K562 (cell line): ENCODE measurements around the gene SPIB. TPM values are rescaled to one million over a fixed set of nuclear protein-coding genes. Genes with fewer than 3 reads are reported as not detected.
"Not testable (repeated sequence)": the region's sequence is repeated elsewhere in the genome, so short reads cannot be mapped to it uniquely, and the experiment has no call there.

Source experiments
- ATAC-seq: fragments of 200-7000 bp; cut with Tn5 transposase; 3 replicates; pipeline ENCODE4 v1.9.1; 2020; ENCODE audit warnings: moderate library complexity
- BruUV-seq: library from RNA; stranded (reverse); fragments of 400-500 nt; replicated peaks from 2 replicates; lab custom pipeline; 2021; lab: Mats Ljungman, UMichigan
- CTCF ChIA-PET: fragments of 300-600 bp; formaldehyde crosslinking; extraction: SDS; loops from one replicate; lab custom pipeline; 2021; ENCODE audit warnings: low intra/inter-chr PET ratio; lab: Yijun Ruan, JAX
- POLR2A ChIA-PET: fragments of 300-600, 350-650 bp; sonication (Branson Sonifier 250); formaldehyde crosslinking; extraction: SDS; loops from one replicate; lab custom pipeline; 2021; ENCODE audit warnings: antibody characterized with exemption, inconsistent platforms; lab: Yijun Ruan, JAX
- DNase-seq, 4 experiments: peaks; one replicate each; pipeline versions ENCODE4 v3.0.0 to v3.0.0-alpha.2; 2011 to 2018; ENCODE audit warnings: low spot score in 3 of 4, mixed read lengths in 3 of 4; ENCODE audit errors: extremely low read depth in 1 of 4
- FAIRE-seq: peaks from 2 replicates; lab custom pipeline; 2011; peaks lifted over from hg19 to GRCh38; lab: Jason Lieb, UNC
- H2AFZ ChIP-seq: 2 replicates; pipeline ENCODE4 v1.6.0; 2011; ENCODE audit warnings: low read depth, low read length, control low read depth, inconsistent platforms
- H3K27ac ChIP-seq: fragments of 200-600 bp; 3 replicates; pipeline ENCODE4 v1.8.0; 2011; ENCODE audit warnings: low read depth, mild to moderate bottlenecking, control low read depth, inconsistent platforms, low read length, moderate library complexity, mixed read lengths; ENCODE audit errors: extremely low read depth
- H3K27me3 ChIP-seq, 2 experiments: fragments of 300-600 bp in 1 of 2; 2 replicates in 1 of 2; 3 replicates in 1 of 2; pipeline versions ENCODE4 v1.6.0 to v1.8.0; 2011; ENCODE audit warnings: inconsistent platforms in 2 of 2, low read length in 2 of 2, mild to moderate bottlenecking in 1 of 2, mixed read lengths in 1 of 2, moderate library complexity in 1 of 2; ENCODE audit not compliant: control insufficient read depth in 2 of 2, insufficient read depth in 2 of 2
- H3K36me3 ChIP-seq: fragments of 300-600 bp; 3 replicates; pipeline ENCODE4 v1.8.0; 2011; ENCODE audit warnings: mild to moderate bottlenecking, low read length, inconsistent platforms; ENCODE audit not compliant: control insufficient read depth, insufficient read depth
- H3K4me1 ChIP-seq, 2 experiments: fragments of 200-600 bp in 1 of 2; replicated peaks in 1 of 2; 2 replicates in 1 of 2; 3 replicates in 1 of 2; pipeline versions ENCODE4 v1.5.1 to v1.8.0; 2011; ENCODE audit warnings: inconsistent platforms in 2 of 2, low read length in 2 of 2, mild to moderate bottlenecking in 1 of 2, mixed read lengths in 1 of 2, moderate library complexity in 1 of 2; ENCODE audit not compliant: control insufficient read depth in 2 of 2, insufficient read depth in 2 of 2
- H3K4me2 ChIP-seq: 2 replicates; pipeline ENCODE4 v1.6.1; 2011; ENCODE audit warnings: low read length, control low read depth, inconsistent platforms, mixed read lengths; ENCODE audit not compliant: insufficient read depth
- H3K4me3 ChIP-seq: fragments of 200-600 bp; sonication (generic), shearing (Covaris generic); 2 replicates; pipeline ENCODE4 v1.5.1; 2016; ENCODE audit warnings: control low read depth, inconsistent platforms
- H3K79me2 ChIP-seq: fragments of 200-600 bp; 3 replicates; pipeline ENCODE4 v1.8.0; 2011; ENCODE audit warnings: low read length, inconsistent platforms; ENCODE audit not compliant: control insufficient read depth, insufficient read depth
- H3K9ac ChIP-seq, 2 experiments: 2 replicates each; pipeline versions ENCODE4 v1.6.0 to v1.6.1; 2011; ENCODE audit warnings: low read depth in 2 of 2, low read length in 2 of 2, control low read depth in 1 of 2, inconsistent platforms in 1 of 2, mild to moderate bottlenecking in 1 of 2, mixed read lengths in 1 of 2; ENCODE audit not compliant: insufficient read depth in 1 of 2
- H3K9me1 ChIP-seq: one replicate; pipeline ENCODE4 v1.6.0; 2011; ENCODE audit warnings: inconsistent platforms, mild to moderate bottlenecking, low read length, moderate library complexity; ENCODE audit not compliant: control insufficient read depth, insufficient read depth
- H3K9me3 ChIP-seq: replicated peaks from 2 replicates; pipeline ENCODE4 v1.5.1; 2011; ENCODE audit warnings: low read depth, low read length, inconsistent platforms; ENCODE audit not compliant: control insufficient read depth, insufficient read depth
- H4K20me1 ChIP-seq: replicated peaks from 2 replicates; pipeline ENCODE4 v1.6.1; 2011; ENCODE audit warnings: low read length, inconsistent platforms, mixed read lengths; ENCODE audit not compliant: control insufficient read depth, insufficient read depth
- ADNP ChIP-seq: fragments of 200-800 bp; sonication (Bioruptor generic); IDR thresholded peaks from 2 replicates; pipeline ENCODE4 v1.6.1; 2016; ENCODE audit warnings: missing genetic modification characterization, missing compliant biosample characterization
- BCOR ChIP-seq: fragments of 450-650 bp; IDR thresholded peaks from 2 replicates; pipeline ENCODE4 v1.6.1; 2016
- BRF1 ChIP-seq: IDR thresholded peaks from 3 replicates; pipeline ENCODE4 v1.6.1; 2011; ENCODE audit warnings: borderline replicate concordance, mild to moderate bottlenecking; ENCODE audit not compliant: insufficient read length; ENCODE audit errors: extremely low read depth
- CEBPG ChIP-seq, 3 experiments: fragments of 200-800 bp in 1 of 3; sonication (Bioruptor generic) in 1 of 3; sonication (generic) in 1 of 3; formaldehyde crosslinking in 1 of 3; IDR thresholded peaks in 2 of 3; conservative IDR thresholded peaks in 1 of 3; 2 replicates each; pipeline versions ENCODE4 v1.6.1 to v1.8.0; 2016 to 2022; ENCODE audit warnings: missing compliant biosample characterization in 2 of 3, missing genetic modification characterization in 2 of 3, mild to moderate bottlenecking in 1 of 3, missing genetic modification reagents in 1 of 3
- ETS2 ChIP-seq: IDR thresholded peaks from 2 replicates; pipeline ENCODE4 v1.6.1; 2016; ENCODE audit warnings: borderline replicate concordance, missing genetic modification characterization, mild to moderate bottlenecking, moderate library complexity, missing compliant biosample characterization; ENCODE audit not compliant: poor library complexity, severe bottlenecking
- HDAC8 ChIP-seq: fragments of 450-650 bp; IDR thresholded peaks from 2 replicates; pipeline ENCODE4 v1.6.1; 2016; ENCODE audit warnings: mild to moderate bottlenecking, missing genetic modification characterization, moderate library complexity, missing compliant biosample characterization
- HMBOX1 ChIP-seq: sonication (generic); IDR thresholded peaks from 2 replicates; pipeline ENCODE4 v1.6.1; 2016
- RBM25 ChIP-seq: fragments of 200-400 bp; formaldehyde crosslinking; IDR thresholded peaks from 2 replicates; pipeline ENCODE4 v1.6.1; 2018; ENCODE audit warnings: low read length, low read depth, moderate library complexity; ENCODE audit not compliant: severe bottlenecking
- WHSC1 ChIP-seq: IDR thresholded peaks from one replicate; pipeline ENCODE4 v1.6.1; 2012; ENCODE audit warnings: low read length, control low read depth, inconsistent platforms
- ZBTB33 ChIP-seq: sonication (generic); formaldehyde crosslinking; IDR thresholded peaks from 2 replicates; pipeline ENCODE4 v1.8.1; 2023; ENCODE audit warnings: mild to moderate bottlenecking, missing genetic modification reagents
- ZNF316 ChIP-seq: fragments of 450-650 bp; IDR thresholded peaks from 2 replicates; pipeline ENCODE4 v1.6.1; 2016
- ZNF778 ChIP-seq: fragments of 450-650 bp; formaldehyde crosslinking; IDR thresholded peaks from 2 replicates; pipeline ENCODE4 v1.4.0; 2020; ENCODE audit warnings: mild to moderate bottlenecking, moderate library complexity
- WGBS: fragments of 100-300 bp; shearing (Covaris generic); methylation state at CpG from one replicate; pipeline ENCODE4 v1.1.6; 2016; ENCODE audit warnings: low coverage, mixed read lengths; ENCODE audit not compliant: insufficient coverage; ENCODE audit errors: missing lambda C conversion rate; 5-methylcytosine and 5-hydroxymethylcytosine counted together
- in situ Hi-C: fragments of 300-500 bp; cut with MboI; formaldehyde crosslinking; loops from 4 replicates; pipeline ENCODE4 v1.15.0; 2018; ENCODE audit warnings: inconsistent platforms, mixed read lengths
- intact Hi-C: fragments of 100-400 bp; cut with micrococcal nuclease; formaldehyde crosslinking; loops from 2 replicates; pipeline ENCODE4 v1.14.2; 2022
- polyA plus RNA-seq, 8 experiments: library from polyadenylated mRNA; depleted of rRNA in 4 of 8; stranded (reverse) in 5 of 8; unstranded in 3 of 8; fragments of >200 nt; fragmentation: Nextera tagmentation in 2 of 8; fragmentation: Illumina TruSeq in 1 of 8; extraction: Ambion mirVana in 2 of 8; extraction: Trizol in 1 of 8; gene quantifications; 2 replicates each; pipeline versions ENCODE4 v1.2.1 to v1.2.3, GENCODE V29; 2011 to 2014; ENCODE audit warnings: inconsistent platforms in 1 of 8, missing spikeins in 1 of 8
- total RNA-seq, 7 experiments: library from RNA; depleted of rRNA in 6 of 7; stranded (reverse); fragments of >200 nt in 6 of 7; fragmentation: Illumina TruSeq in 2 of 7; extraction: Trizol in 2 of 7; gene quantifications; 2 replicates each; pipeline versions ENCODE4 v1.2.1 to v1.2.3, GENCODE V29; 2011 to 2021; ENCODE audit warnings: low replicate concordance in 1 of 7

Gene SPIB
- total and polyA plus RNA-seq, 9 of the 15 experiments (the other 6 are each of a cell fraction or from before 2014, with no cell fraction given), result 0.06 to 1.0 (median 0.43) TPM; not detected in 1

GRCh38 chr19:50390952-50391351 lies 27.8 kb upstream of the SPIB start:
- WGBS, result 94% methylated on average over 14 of the region's 23 CpGs
- H3K4me1 ChIP-seq, result peaks cover under 1 to 13% of the 10 kb centered on the region in 2 experiments; a peak in 3 of 5 replicates
- H3K4me3 ChIP-seq, H4K20me1 ChIP-seq, DNase-seq, POLR2A ChIA-PET, H2AFZ ChIP-seq, H3K27me3 ChIP-seq, FAIRE-seq, H3K4me2 ChIP-seq, H3K9me3 ChIP-seq, intact Hi-C loops, in situ Hi-C loops, BruUV-seq, ATAC-seq, H3K9me1 ChIP-seq, CTCF ChIA-PET, H3K27ac ChIP-seq, H3K9ac ChIP-seq: not testable (repeated sequence)
- peaks cover 81% of the 10 kb centered on the region for H3K79me2 ChIP-seq
- peaks cover 68% of the 10 kb centered on the region for H3K36me3 ChIP-seq
- TF ChIP-seq ZBTB33 (CRISPR knock-in tag), result peak; percentile 93

- Histone ChIP-seq H4K20me1 (no peaks in the 10 kb centered on the region), H3K36me3 (peaks cover 52% of the 10 kb centered on the region), H3K4me2 (no peak overlapping the region), H3K27ac (no peak overlapping the region), H2AFZ (no peak overlapping the region), H3K4me1 (peaks cover 0 to 2% of the 10 kb centered on the region in 2 experiments; a peak in 3 of 5 replicates), H3K4me3 (no peak overlapping the region), H3K9me3 (no peaks in the 10 kb centered on the region), H3K9me1 (no peaks in the 10 kb centered on the region), H3K79me2 (peaks cover 69% of the 10 kb centered on the region), H3K27me3 (no peaks in the 10 kb centered on the region), H3K9ac (no peak overlapping the region)
- BruUV-seq, result no TSS peak
- ATAC-seq, result no peak
- ChIA-PET CTCF (no interaction called here), POLR2A (interaction anchor here (0.6 to 1.1 kb wide), 2 partner anchors 23 to 73 kb away, joined by 3 read pairs; no protein-coding TSS in a partner anchor)
- WGBS, result 79% methylated on average over 5 of the region's 5 CpGs
- in situ Hi-C loops (no loop called here), intact Hi-C loops (no loop called here)
- no peak for DNase-seq
- FAIRE-seq, result no peak
- TF ChIP-seq ETS2 (tag), result no peak
- TF ChIP-seq BCOR, result no peak
- TF ChIP-seq ZNF316, result no peak
- no peak for TF ChIP-seq CEBPG (CRISPR knock-in tag; IDR thresholded peaks at IDR 0.05)
- TF ChIP-seq CEBPG (tag; conservative IDR thresholded peaks at IDR 0.05 in 1 of 2, IDR thresholded peaks at IDR 0.05 in 1 of 2), result no peak
- TF ChIP-seq HDAC8 (tag), result no peak
- TF ChIP-seq ADNP (tag), result no peak
- no peak for TF ChIP-seq ZNF778 (CRISPR knock-in tag)
- no peak for TF ChIP-seq WHSC1
- TF ChIP-seq RBM25, result peak; percentile 74
- TF ChIP-seq BRF1, result no peak
- TF ChIP-seq HMBOX1, result no peak
These were observed 26.0 kb upstream of the SPIB start for GRCh38 chr19:50392759-50393158.
